Melanocyte of skin (primary cell): ENCODE results near the gene MAML3. TPM values are rescaled to one million over a fixed set of nuclear protein-coding genes. Genes with fewer than 3 reads are reported as not detected.

Experiments used
- total RNA-seq, 2 donors: library from RNA; depleted of rRNA; stranded (reverse); fragments of >200 nt; gene quantifications; 2 replicates each; pipeline ENCODE4 v1.2.3, GENCODE V29; 2012

MAML3 gene
- total RNA-seq, result 1 to 10 TPM; 2.1 to 9.0 TPM

GRCh38 chr4:140153718-140154571 lies at the start of gene MAML3:
Gene MAML3 (minus strand): TSS chr4:140154184. CDS start chr4:140153327, 857 bp downstream.

Other genes with a start within 250 kb of the MAML3 start
- 10 to 100 TPM; 48.6 to 49.6 TPM for gene SCOC, start 219.5 kb upstream of the MAML3 start, total RNA-seq